GM23338 (cell line): ENCODE data around the gene EGR1. TPM values are rescaled to one million over a fixed set of nuclear protein-coding genes. Genes with fewer than 3 reads are reported as not detected.

Source experiments
- ATAC-seq: fragments of 200-7000 bp; cut with Tn5 transposase; 3 replicates; pipeline ENCODE4 v1.9.1; 2020
- DNase-seq: peaks from one replicate; pipeline ENCODE4 v3.0.0-alpha.2; 2015; ENCODE audit warnings: low spot score
- H2AFZ ChIP-seq: fragments of 200-600 bp; sonication (generic); 2 replicates; pipeline ENCODE4 v1.8.0; 2016; ENCODE audit warnings: antibody characterized with exemption, mild to moderate bottlenecking, moderate library complexity
- H3F3A ChIP-seq: fragments of 200-600 bp; sonication (generic); replicated peaks from 2 replicates; pipeline ENCODE4 v1.8.0; 2017; ENCODE audit warnings: antibody characterized with exemption, mixed run types, low read depth
- H3K27ac ChIP-seq: fragments of 200-600 bp; sonication (generic); 2 replicates; pipeline ENCODE4 v1.6.1; 2016; ENCODE audit warnings: low read depth
- H3K27me3 ChIP-seq: fragments of 200-600 bp; sonication (generic); 2 replicates; pipeline ENCODE4 v1.8.0; 2016; ENCODE audit warnings: mild to moderate bottlenecking, mixed run types, moderate library complexity; ENCODE audit not compliant: insufficient read depth
- H3K36me3 ChIP-seq: fragments of 200-600 bp; sonication (generic); 2 replicates; pipeline ENCODE4 v1.8.0; 2016; ENCODE audit warnings: mild to moderate bottlenecking; ENCODE audit not compliant: insufficient read depth
- H3K4me1 ChIP-seq: fragments of 200-600 bp; sonication (generic); 2 replicates; pipeline ENCODE4 v1.8.0; 2016; ENCODE audit warnings: mild to moderate bottlenecking, moderate library complexity; ENCODE audit not compliant: insufficient read depth
- H3K4me2 ChIP-seq: fragments of 200-600 bp; sonication (generic); 2 replicates; pipeline ENCODE4 v1.7.1; 2017; ENCODE audit warnings: mixed run types
- H3K4me3 ChIP-seq: fragments of 200-600 bp; sonication (generic); 2 replicates; pipeline ENCODE4 v1.6.1; 2016; ENCODE audit warnings: mixed run types
- H3K79me2 ChIP-seq: fragments of 200-600 bp; sonication (generic); replicated peaks from 2 replicates; pipeline ENCODE4 v1.8.0; 2017; ENCODE audit warnings: mild to moderate bottlenecking; ENCODE audit not compliant: insufficient read depth
- H3K9me2 ChIP-seq: fragments of 200-600 bp; sonication (generic); 2 replicates; pipeline ENCODE4 v1.8.0; 2017; ENCODE audit not compliant: insufficient read depth
- H4K20me1 ChIP-seq: fragments of 200-600 bp; sonication (generic); replicated peaks from 2 replicates; pipeline ENCODE4 v1.8.0; 2017; ENCODE audit warnings: mild to moderate bottlenecking; ENCODE audit not compliant: insufficient read depth
- H3K27ac Mint-ChIP-seq: 2 replicates; pipeline ENCODE4 v1.8.0; 2020; ENCODE audit warnings: inconsistent platforms, mild to moderate bottlenecking, moderate library complexity, mixed read lengths
- H3K27me3 Mint-ChIP-seq: 3 replicates; pipeline ENCODE4 v1.8.0; 2022; ENCODE audit warnings: low read depth, mild to moderate bottlenecking, moderate library complexity, mixed read lengths, inconsistent platforms; ENCODE audit not compliant: insufficient read depth, poor library complexity
- H3K36me3 Mint-ChIP-seq: 3 replicates; pipeline ENCODE4 v1.8.0; 2021; ENCODE audit warnings: low read depth, mild to moderate bottlenecking, inconsistent platforms, moderate library complexity, mixed read lengths
- H3K4me1 Mint-ChIP-seq: 3 replicates; pipeline ENCODE4 v1.8.0; 2020; ENCODE audit warnings: mild to moderate bottlenecking, inconsistent platforms, mixed read lengths
- H3K4me3 Mint-ChIP-seq: 3 replicates; pipeline ENCODE4 v1.8.0; 2021; ENCODE audit warnings: moderate library complexity, mild to moderate bottlenecking, inconsistent platforms, mixed read lengths
- H3K9me3 Mint-ChIP-seq: 3 replicates; pipeline ENCODE4 v1.8.0; 2020; ENCODE audit warnings: moderate library complexity, mild to moderate bottlenecking, inconsistent platforms, mixed read lengths
- CREB1 ChIP-seq: fragments of 250-450 bp; sonication (Bioruptor Pico); IDR thresholded peaks from 2 replicates; pipeline ENCODE4 v1.5.0; 2020; ENCODE audit warnings: low read depth, mild to moderate bottlenecking, moderate library complexity
- JUNB ChIP-seq: IDR thresholded peaks from one replicate; pipeline ENCODE4 v1.6.1; 2016; ENCODE audit warnings: antibody characterized with exemption; ENCODE audit not compliant: unreplicated experiment
- NANOG ChIP-seq: IDR thresholded peaks from 2 replicates; pipeline ENCODE4 v1.6.1; 2016; ENCODE audit warnings: antibody characterized with exemption, borderline replicate concordance
- REST ChIP-seq: IDR thresholded peaks from one replicate; pipeline ENCODE4 v1.6.1; 2018; ENCODE audit warnings: antibody characterized with exemption; ENCODE audit not compliant: unreplicated experiment
- STAT1 ChIP-seq: IDR thresholded peaks from one replicate; pipeline ENCODE4 v1.6.1; 2016; ENCODE audit warnings: antibody characterized with exemption; ENCODE audit not compliant: unreplicated experiment
- ZNF331 ChIP-seq: fragments of 250-450 bp; sonication (Bioruptor Pico); IDR thresholded peaks from 2 replicates; pipeline ENCODE4 v1.5.0; 2020; ENCODE audit warnings: low read depth, mild to moderate bottlenecking, moderate library complexity
- polyA plus RNA-seq: library from polyadenylated mRNA; unstranded; fragments of >200 nt; fragmentation: Nextera tagmentation; extraction: Ambion mirVana; gene quantifications from 2 replicates; pipeline ENCODE4 v1.2.1, GENCODE V29; 2016
- total RNA-seq: library from RNA; depleted of rRNA; stranded (reverse); fragments of >200 nt; shearing (Covaris generic); gene quantifications from 2 replicates; pipeline ENCODE4 v1.2.3, GENCODE V29; 2014
- TF ChIP-seq, protein P1 (sequence below), 2 experiments: fragments of 200-600 bp in 1 of 2; sonication (generic) in 1 of 2; conservative IDR thresholded peaks; 2 replicates each; pipeline versions ENCODE4 v1.5.1 to v1.6.1; 2016 to 2017; ENCODE audit warnings: antibody characterized with exemption in 2 of 2, low read depth in 2 of 2, mild to moderate bottlenecking in 2 of 2, moderate library complexity in 1 of 2
- TF ChIP-seq, protein P2 (sequence below): IDR thresholded peaks from 2 replicates; pipeline ENCODE4 v1.6.1; 2016; ENCODE audit warnings: antibody characterized with exemption

Gene EGR1
- total and polyA plus RNA-seq, 2 experiments from 2014 or later: 13.5 to 60.3 TPM

DNA sequence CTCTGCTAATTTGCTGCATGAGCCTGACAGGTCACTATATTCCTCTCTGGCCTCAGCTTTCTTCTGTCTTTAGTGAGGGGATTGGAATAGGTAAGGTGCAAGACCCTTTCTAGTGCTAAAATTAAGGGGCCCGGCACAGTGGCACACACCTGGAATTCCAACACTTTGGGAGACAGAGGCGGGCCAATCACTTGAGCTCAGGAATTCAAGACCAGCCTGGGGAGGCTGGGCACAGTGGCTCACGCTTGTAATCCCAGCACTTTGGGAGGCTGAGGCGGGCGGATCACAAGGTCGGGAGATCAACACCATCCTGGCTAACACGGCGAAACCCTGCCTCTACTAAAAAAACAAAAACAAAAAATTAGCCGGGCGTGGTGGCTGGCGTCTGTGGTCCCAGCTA, 37.2 kb downstream of the EGR1 start (continued):
- TF ChIP-seq, protein P1, sequence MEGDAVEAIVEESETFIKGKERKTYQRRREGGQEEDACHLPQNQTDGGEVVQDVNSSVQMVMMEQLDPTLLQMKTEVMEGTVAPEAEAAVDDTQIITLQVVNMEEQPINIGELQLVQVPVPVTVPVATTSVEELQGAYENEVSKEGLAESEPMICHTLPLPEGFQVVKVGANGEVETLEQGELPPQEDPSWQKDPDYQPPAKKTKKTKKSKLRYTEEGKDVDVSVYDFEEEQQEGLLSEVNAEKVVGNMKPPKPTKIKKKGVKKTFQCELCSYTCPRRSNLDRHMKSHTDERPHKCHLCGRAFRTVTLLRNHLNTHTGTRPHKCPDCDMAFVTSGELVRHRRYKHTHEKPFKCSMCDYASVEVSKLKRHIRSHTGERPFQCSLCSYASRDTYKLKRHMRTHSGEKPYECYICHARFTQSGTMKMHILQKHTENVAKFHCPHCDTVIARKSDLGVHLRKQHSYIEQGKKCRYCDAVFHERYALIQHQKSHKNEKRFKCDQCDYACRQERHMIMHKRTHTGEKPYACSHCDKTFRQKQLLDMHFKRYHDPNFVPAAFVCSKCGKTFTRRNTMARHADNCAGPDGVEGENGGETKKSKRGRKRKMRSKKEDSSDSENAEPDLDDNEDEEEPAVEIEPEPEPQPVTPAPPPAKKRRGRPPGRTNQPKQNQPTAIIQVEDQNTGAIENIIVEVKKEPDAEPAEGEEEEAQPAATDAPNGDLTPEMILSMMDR (conservative IDR thresholded peaks at IDR 0.05; ENCODE audit: low read depth in 2 of 2): no peak
- TF ChIP-seq REST (no peak), STAT1 (no peak), NANOG (no peak), CREB1 (CRISPR knock-in tag) (no peak), ZNF331 (CRISPR knock-in tag) (no peak)
- TF ChIP-seq, protein P2, sequence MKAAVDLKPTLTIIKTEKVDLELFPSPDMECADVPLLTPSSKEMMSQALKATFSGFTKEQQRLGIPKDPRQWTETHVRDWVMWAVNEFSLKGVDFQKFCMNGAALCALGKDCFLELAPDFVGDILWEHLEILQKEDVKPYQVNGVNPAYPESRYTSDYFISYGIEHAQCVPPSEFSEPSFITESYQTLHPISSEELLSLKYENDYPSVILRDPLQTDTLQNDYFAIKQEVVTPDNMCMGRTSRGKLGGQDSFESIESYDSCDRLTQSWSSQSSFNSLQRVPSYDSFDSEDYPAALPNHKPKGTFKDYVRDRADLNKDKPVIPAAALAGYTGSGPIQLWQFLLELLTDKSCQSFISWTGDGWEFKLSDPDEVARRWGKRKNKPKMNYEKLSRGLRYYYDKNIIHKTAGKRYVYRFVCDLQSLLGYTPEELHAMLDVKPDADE: no peak

GRCh38 chr5:138503487-138504270, 38.4 kb downstream of the EGR1 start:
- no peak overlapping the region for H3K4me3 Mint-ChIP-seq
- Histone ChIP-seq H3K4me1 (no peaks in the 10 kb centered on the region), H4K20me1 (peaks cover 8% of the 10 kb centered on the region; the same call in 1 of the 2 replicates), H3K27ac (peak overlapping the region; percentile 84), H3K4me2 (no peak overlapping the region), H2AFZ (no peak overlapping the region), H3K27me3 (no peaks in the 10 kb centered on the region), H3K4me3 (no peak overlapping the region), H3K36me3 (peaks cover 11% of the 10 kb centered on the region; the same call in 1 of the 2 replicates), H3F3A (peaks cover 16% of the 10 kb centered on the region), H3K79me2 (no peaks in the 10 kb centered on the region), H3K9me2 (no peaks in the 10 kb centered on the region)
- no peaks in the 10 kb centered on the region; the same call in 2 of the 3 replicates for H3K9me3 Mint-ChIP-seq
- DNase-seq (peak; percentile 87), ATAC-seq (peak; percentile 83)
- TF ChIP-seq, protein P1 (conservative IDR thresholded peaks at IDR 0.05; ENCODE audit: low read depth in 2 of 2): peak; percentile 83 to 84
- no peak for TF ChIP-seq JUNB
- peaks cover 21% of the 10 kb centered on the region for H3K36me3 Mint-ChIP-seq
- H3K27ac Mint-ChIP-seq: no peak overlapping the region
- peaks cover 15% of the 10 kb centered on the region for H3K27me3 Mint-ChIP-seq
- peaks cover 16% of the 10 kb centered on the region for H3K4me1 Mint-ChIP-seq
